NCI-H2171 (cell line): Measurements from ENCODE around the gene BCL3.
A peak's percentile ranks its signal among the peaks of the same experiment; 100 is the strongest.

Experiments used
- DNase-seq: peaks from one replicate; lab custom pipeline; 2025; lab: John Stamatoyannopoulos, UW

BCL3 gene

DNA sequence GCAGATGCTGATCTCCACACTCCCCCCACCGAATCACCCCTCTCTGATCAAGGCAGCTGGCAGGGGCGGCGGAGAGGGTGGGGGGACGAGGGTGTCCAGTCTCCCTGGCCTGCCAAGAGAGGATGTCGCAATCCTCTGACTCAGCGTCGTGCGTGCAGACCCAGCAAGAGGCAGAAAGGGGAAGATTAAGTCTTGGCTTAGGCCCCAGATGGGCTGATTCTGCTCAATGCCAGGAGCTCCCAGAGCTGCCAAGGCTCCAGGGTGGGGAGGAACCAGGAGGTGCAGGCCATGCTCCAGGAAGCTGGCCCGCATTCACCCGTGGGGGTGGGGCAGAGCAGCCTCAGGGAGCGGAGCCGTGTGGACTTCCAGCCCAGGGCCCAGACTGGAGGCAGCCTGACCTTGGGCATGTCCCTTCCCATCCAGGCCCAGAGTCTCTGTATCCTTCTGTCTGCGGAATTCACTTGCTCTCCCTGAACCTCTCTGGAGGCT lies 6.6 kb upstream of the BCL3 start:
- DNase-seq: peak; percentile 57

DNA sequence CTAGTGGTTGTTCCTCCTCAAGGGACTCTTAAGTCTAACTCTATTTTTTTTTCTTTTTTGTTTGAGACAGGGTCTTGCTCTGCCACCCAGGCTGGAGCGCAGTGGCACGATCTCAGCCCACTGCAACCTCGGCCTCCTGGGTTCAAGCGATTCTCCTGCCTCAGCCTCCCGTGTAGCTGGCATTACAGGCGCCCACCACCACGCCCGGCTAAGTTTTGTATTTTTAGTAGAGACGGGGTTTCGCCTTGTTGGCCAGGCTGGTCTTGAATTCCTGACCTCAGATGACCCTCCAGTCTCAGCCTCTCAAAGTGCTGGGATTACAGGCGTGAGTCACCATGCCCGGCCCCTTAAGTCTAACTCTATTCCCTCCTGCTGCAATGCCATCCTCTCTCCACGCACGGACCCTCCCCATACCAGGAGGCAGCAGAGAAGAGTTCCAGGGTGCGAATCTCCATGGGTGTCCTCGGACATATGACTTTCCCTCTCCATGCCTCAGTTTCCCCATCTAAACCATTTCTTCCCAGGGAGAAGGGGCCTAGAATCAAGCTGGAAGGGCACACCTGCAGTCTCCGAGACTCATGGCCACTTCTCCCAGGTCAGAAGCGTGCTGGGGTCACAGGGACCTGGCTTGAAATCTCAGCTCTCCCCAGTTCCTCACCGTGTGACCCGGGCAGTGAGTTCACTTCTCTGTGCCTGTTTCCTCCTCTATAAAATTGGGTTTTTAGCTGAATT lies 6.0 kb upstream of the BCL3 start:
- no peak for DNase-seq

DNA sequence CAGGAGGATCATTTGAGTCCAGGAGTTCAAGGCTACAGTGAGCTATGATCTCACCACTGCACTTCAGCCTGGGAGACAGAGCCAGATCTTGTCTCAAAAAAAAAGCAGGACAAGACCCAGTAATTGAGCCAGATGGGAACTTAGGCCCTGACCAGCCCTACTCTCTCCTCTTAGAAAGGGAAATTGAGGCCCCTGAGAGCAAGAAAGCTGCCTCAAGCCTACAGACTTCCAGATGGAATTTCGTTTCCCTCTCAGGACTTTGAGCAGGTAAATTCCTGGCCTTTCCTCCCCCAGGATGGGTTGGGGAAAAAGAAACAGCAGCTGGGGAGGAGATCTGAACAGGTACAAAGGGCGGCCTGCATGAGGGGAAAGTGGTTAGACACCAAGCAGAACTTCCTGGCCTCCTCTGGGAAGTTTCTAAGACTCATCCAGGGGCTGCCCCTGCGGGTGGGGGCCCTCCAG lies 3.6 kb upstream of the BCL3 start:
- no peak for DNase-seq

DNA sequence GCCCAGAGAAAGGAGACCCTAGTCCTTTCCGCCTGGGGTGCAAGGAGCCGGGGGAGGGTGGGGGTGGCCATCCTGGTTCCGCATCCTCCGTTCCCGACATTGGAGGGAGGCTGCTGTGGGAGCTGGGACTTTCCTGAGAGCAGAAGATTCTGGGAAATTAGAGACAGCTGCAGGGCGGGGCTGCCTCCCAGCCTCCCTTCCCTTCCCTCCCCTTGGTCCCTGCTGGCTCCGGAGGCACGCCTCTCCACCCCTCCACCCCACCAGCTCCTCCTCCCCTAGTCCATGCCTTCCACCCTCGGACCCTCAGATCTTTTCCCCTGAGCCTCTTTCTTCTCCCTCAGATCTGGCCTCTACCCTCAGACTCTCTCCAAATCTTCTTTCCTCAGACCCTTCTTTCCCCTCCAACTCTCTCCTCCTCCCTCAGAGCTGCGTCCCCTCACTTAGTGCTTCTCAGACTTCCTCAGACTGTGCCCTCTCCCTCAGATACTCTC lies 3.1 kb upstream of the BCL3 start:
- DNase-seq: no peak

DNA sequence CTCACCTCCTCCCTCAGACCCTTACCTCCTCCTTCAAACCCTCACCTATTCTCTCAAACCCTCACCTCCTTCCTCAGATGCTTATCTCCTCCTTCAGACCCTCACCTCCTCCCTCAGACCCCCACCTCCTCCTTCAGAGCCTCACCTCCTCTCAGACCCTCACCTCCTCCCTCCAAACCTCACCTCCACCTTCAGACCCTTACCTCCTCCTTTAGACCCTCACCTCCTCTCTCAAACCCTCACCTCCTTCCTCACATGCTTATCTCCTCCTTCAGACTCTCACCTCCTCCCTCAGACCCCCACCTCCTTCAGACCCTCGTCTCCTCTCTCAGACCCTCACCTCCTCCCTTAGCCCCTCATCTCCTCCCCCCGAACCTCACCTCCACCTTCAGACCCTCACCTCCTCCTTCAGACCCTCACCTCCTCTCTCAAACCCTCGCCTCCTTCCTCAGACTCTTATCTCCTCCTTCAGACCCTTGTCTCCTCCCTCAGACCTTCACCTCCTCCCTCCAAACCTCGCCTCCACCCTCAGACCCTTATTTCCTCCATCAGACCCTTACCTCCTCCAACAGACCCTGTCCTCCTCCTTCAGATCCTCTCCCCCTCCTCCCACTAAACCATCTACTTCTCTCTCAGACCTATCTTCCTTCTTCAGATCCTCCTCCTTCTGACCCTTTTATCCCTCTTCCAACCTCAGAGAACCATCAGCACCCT lies 2.5 kb upstream of the BCL3 start:
- no peak for DNase-seq

DNA sequence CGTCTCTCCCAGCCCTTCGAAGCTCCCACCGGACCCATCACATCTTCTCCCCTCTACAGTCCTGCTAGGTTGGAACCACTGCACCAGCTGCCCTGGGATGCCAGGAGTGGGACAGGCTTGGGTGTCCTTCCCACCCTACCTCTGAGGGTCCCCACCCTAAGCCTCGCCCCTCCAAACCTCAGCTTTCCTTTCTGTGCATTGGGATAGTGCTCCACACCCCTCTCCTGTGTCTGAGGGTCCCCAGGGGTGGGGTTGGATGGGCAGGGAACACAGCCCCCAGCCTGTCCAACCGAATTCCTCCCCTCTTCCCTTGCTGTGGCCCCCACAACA lies 1.9 kb upstream of the BCL3 start:
- no peak for DNase-seq

DNA sequence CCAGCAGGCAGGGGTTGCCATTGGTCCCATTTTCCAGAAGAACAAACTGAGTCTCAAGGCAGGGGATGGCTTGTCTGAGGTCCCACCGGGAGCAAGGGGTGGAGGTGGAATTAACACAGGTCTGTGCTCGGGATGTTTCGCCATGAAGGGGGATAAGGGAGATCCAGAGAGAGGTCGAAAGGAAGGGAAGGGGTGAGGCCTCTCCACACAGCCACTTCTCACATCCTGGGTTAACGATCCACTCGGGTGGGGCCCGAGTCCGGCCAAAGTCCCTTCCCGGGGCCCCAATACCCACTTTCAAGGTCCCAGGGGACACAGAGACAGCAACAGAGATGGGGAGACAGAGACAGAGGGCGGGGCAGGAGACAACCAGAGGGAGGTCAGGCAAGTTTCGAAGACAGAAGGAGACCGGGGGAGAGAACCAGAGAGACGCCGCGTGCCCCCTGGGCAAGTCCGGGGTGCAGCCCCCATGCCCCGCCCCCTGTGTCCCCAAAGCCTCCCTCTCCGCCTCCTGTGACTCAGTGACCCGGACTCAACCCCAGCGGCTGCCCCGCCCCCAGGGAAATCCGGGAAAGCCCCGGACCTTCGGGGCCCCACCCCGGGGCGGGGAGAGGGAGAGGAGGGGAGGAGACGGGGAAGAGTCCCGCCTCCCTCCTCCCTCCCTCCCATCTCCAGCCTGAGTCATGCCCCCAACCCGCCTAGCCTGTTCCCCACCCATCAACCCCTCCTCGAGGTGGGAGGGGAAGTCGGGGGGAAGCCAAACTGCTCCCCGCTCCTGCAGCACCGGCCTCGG lies 1.4 kb upstream of the BCL3 start:
- DNase-seq: peak; percentile 60

DNA sequence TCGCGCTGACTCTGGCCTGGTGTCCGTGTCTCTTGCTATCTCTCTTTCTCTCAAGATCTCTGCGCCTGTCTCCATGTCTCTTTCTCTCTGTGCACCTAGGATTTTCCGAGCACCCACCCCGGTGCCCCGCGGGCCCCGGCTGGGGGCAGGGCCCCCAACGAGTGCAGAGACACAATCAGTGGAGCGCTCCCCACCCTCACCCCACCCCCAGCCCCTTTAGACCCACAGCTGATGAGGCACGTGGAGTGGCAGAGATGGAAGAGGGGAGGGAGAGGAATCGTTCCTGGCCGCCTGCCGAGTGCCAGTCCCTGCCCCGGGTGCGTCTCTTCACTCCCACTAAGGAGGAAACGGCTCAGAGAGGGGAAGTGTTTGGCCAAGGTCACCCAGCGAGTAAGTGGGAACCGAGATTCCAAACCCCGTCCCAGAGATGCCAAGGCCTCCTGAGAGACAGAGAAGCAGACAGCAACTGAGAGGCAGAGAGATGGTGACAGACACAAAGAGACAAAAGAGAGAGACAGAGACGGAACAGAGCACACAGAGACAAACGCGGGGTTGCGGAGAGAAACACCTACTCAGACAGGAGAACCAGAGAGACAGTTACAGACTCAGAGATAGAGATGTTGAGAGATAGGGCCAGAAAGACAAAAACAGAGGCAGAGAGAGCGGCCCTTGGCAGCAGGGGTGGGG lies 626 bp upstream of the BCL3 start:
- DNase-seq: no peak

DNA sequence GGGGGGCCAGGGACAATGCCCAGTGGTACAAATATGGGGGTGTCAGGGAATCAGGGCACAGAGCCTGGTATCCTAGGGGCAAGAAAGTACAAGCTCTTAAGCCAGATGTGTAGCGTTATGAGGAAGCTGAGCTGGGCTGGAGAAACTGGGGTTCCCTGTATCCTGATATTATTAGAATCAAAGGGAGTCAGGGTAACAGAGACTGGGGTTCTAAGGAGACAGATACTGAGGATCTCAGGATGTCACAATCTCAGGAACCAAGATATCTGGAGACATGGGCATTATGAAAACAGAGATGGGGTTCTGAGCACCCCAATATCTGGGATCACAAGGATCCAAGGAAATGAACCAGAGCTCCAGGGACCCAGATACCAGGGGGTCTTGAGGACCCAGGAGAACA lies 784 bp downstream of the BCL3 start:
- DNase-seq: no peak

DNA sequence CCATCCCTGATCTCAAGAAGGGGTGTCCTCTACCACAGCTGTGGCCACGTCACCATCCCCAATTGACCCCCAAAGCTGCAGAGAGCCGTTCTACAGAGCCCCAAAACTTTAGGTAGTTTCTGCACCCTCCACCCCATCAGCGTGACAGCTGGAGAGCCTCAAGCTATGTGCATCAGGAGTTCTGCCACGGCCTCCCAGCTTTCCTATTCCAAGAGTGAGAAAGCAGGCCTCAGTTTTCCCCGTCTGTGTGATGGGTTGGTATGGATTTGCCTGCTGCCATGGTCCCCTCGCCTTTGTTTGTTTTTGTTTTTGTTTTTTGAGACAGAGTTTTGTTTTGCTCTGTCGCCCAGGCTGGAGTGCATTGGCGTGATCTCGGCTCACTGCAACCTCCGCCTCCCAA lies 1.5 kb downstream of the BCL3 start:
- DNase-seq: no peak

DNA sequence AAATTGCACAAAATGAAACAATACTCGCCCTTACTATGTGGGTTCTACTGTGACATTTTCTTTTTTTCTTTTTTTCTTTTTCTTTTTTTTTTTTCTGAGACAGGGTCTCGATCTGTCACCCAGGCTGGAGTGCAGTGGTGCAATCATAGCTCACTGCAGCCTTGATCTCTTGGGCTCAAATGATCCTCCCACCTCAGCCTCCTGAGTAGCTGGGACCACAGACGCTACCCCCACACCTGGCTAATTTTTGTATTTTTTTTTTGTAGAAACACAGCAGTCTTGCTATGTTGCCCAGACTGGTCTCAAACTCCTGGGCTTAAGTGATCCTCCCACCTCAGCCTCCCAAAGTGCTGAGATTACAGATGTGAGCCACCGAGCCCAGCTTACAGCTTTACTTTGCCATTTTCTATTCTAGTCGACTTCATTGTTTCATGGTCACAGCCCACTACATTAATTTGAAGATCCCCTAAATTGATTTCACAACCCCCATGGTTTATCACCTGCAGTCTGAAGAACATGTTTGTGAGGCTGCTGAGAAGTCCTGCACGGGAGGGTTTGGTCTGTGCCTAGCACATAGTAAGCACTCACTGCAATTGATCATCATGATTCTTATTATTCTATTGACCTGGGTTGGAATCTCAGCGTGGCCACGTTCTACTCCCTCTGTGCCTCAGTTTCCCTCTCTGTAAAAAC lies 3.8 kb downstream of the BCL3 start:
- no peak for DNase-seq

DNA sequence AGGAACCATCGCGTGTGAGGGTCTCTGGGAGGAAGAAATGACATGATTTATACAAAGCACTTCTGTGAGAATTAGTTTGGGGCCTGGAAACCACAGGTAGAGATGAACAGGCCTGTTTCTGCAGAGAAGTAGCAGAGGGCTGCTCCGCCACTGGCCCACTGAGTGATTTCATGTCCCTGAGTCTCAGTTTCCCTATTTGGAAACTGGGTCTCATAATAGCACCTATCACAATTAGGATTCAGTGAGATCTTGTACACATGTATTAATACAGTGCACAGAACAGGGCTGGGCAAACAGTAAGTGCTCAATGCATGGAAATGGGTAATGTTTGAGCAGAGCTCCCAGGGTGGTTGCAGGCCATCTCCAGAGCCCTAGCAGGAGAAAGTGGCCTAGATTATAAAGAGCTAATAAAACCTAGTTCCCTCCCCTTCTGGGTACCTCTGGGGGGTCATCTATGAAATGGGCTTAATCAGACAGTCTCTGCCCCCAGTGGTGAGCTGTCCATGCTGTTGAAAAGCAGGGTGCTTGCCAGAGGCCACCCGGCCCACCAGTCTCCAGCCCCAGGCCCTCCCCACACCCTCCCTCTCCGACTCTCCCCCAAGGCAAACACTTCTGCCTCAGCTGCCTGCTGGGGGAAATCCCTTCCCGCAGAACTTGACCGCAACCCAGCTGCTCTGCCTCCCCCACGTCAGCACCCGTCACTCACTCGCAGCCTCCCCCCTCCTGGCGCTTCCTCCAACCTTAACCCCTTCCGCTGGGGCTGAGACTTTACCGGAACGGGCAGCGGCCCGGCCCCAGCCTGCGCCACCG lies 4.5 kb downstream of the BCL3 start:
- DNase-seq: no peak

DNA sequence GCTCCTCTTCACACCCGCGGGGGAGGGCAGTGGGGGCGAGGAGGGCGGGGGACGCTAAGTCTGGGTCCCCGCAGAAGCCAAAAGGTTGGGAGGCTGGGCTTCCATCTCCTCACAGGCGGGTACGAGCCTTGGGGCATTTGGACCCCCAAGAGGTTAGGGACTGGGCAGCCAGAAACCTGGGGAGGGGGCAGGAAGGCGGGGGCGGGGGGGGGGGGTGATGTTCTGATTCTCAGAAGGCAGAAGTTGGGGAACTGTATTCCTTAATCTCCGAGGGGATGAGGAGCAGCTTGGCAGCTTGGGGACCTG lies 5.1 kb downstream of the BCL3 start:
- DNase-seq: no peak

DNA sequence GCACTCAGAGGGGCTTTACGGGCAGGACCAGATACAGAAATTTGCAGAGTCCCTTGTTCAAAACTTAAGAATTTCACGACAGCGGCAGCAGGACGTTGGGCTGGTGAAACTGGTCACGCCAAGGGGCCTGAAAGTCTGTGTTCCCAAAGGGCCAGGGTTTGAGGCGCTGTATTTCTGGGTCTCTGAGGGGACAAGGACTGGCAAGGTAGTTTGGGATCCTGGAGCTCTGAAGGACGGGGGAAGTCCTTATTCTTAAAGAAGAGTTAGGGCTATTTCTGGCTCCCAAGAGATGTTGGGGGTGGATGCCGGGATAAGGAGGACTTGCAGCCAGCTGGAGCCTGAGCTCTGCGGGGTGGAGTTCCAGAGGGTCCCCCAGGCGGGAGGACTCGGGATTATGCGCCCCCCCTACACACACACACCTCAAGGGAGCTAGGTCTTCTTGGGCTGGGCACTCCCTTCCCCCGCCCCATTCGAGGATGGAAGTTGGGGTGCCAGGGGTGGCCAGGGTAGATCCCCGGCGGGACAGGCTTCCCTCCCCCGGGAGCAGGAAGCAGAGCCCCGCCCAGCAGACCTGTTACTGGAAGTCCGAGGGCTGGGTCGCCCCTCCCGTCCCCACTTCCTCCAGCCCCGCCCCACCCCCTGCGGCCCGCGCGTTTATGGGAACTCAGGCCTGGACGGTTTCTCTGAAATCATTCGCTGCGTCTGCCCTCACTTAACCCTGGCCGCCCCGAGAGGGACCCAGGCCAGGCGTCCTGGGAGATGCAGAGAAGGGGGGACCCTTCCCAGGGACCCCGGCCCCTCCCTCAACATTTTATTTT lies 5.6 kb downstream of the BCL3 start:
- DNase-seq: no peak

DNA sequence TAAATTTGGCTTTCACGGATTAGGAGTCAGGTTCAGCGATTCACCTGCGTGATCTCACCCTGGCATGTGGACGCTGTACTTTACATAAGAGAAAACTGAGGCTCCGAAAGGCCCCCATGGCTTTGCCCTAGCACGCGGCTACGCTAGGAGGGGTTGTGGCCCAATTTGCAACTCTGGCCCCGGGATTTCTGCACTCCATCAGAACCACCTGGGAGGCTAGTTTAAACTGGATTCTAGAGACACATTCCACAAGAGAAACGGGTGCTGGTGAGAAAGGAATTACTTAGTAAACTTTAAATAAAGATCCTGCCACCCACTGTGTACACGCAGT lies 6.2 kb downstream of the BCL3 start:
- no peak for DNase-seq

DNA sequence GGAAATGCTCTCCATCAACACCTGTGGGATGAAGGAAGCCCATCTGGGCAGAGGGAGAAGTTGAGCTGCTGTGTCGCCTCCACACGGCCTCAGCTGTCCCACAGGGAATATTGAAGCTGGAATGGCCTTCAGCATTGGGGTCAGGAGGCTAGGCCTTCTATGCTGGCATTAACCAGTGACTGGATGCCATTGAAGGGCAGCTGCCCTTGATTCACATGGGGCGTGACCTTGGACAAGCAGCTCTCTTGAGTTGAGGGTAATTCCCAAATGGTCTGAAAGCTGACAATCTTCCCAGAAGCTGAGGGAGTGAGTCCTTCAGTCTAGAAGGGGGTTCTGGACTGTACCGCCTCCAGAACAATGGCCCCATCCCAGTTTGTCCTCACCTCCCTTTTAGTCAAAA lies 6.7 kb downstream of the BCL3 start:
- no peak for DNase-seq

DNA sequence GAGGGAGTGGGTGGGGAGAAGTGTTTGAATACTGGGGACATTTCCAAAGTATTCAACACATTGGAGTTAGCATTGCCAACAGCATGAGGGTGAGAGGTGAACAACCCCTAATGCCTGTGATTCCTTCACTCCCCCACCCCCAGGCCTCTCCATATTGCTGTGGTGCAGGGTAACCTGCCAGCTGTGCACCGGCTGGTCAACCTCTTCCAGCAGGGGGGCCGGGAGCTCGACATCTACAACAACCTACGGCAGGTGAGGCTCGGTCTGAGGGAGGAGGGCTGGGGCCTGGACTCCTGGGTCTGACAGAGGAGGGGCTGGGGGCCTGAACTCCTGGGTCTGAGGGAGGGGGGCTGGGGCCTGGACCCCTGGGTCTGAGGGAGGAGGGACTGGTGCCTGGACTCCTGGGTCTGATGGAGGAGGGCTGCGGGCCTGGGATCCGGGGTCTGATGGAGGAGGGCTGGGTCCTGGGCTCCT lies 7.6 kb downstream of the BCL3 start:
- no peak for DNase-seq

DNA sequence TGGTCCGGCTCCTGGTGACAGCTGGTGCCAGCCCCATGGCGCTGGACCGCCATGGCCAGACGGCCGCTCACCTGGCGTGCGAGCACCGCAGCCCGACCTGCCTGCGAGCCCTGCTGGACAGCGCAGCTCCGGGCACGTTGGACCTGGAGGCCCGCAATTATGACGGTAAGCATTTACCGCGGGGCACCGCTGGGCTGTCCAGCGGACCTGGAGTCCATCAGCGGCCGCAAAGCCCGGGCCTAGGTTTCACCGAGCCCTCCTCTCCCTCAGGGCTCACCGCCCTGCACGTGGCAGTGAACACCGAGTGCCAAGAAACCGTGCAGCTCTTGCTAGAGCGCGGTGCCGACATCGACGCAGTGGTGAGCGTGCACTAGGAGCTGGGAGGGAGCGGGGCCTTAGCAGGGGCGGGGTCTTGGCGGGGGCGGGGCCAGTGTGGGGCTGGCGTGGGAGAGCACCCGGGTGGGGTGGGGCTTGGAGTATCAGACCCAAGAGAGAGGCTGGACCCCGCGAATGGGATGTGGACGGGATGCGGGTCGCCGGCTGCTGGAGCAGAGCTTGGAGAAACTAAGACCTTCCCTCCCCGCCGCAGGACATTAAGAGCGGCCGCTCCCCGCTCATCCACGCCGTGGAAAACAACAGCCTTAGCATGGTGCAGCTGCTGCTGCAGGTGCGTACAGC lies 8.7 kb downstream of the BCL3 start:
- DNase-seq: no peak

DNA sequence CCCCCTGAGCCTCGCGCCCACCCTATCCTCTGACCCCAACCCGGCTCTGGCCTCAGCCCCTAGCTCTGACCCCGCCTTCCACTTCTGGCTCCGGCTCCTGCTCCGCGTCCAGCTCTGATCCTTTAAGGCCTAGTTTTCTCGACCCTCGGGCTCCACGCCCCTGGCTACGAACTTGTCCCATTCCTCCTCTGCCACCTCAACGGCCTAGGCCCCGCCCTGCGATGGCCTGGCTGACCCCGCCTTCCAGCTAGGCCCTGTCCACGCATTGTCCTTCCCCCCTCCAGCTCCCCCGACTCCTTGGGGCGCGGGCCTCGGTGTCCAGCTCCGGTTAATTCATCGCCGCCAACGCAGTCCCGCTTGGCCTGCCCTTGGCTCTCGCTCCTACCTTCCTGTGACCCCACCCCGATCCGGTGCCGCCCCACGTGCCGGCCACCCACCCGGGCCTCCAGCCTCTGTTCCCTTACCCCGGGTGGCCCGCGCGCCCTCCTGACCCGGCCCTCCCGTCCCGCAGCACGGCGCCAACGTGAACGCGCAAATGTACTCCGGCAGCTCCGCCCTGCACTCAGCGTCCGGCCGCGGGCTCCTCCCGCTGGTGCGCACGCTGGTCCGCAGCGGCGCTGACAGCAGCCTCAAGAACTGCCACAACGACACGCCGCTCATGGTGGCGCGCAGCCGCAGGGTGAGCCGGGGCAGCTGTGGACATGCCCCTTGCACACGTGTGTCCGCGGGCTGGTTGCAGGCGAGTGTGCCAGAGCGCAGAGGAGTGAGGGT lies 9.4 kb downstream of the BCL3 start:
- no peak for DNase-seq
